ENCODE results near the gene CCDC77.
"Not testable (repeated sequence)": the region's sequence is repeated elsewhere in the genome, so short reads cannot be mapped to it uniquely, and the experiment has no call there.

The CCDC77 gene

DNA sequence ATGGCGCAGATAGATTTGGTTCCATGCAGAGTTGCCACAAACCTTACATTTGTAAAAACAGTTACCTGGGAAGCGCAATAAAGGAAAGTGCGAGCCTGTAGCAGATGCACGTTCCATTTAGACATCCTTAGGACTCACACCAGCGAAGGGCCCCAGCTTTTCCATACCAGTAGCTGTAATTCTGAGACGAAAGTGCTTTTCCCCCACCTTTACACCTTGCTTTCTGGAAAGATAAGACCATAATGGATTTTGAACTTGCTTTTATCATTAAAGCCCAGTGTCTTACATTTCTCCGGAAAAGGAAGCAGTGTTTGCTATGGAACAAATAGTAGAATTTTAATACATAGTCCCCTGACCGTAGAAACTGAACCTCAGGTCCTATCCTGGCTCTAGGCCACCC is 616 bp upstream of the CCDC77 start:
- no peak overlapping the region for H3K27ac ChIP-seq (ENCODE audit: low read depth, low read length)
- no peaks in the 10 kb centered on the region for H3K36me3 ChIP-seq (ENCODE audit: insufficient read depth, low read length)

DNA sequence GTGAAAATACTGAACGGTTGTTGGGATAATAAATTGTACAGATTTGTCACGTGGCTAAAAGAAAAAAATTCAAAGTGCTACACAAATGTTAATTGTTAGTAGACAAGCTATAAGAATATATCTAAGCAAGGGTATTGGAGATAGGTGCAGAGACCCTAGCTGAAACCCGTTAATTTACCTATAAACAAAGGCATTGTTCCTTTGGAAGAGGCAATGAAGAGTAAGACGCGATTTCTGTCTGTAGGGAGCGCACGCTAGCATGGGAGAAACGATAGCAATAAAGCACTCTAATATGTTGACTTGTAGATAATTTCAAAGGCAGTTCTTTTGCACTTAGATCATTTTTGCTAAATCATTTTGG is 565 bp downstream of the CCDC77 start:
- Histone ChIP-seq H3K4me1 (ENCODE audit: insufficient read depth, low read length) (peaks cover 15% of the 10 kb centered on the region), H3K27ac (ENCODE audit: low read depth, low read length) (peak overlapping the region; percentile 53), H3K4me3 (ENCODE audit: low read depth in 1 of 2, low read length in 2 of 2) (peak overlapping the region; percentile 69 to 99), H3K36me3 (ENCODE audit: insufficient read depth, low read length) (no peaks in the 10 kb centered on the region), H3K27me3 (ENCODE audit: control insufficient read depth in 1 of 2, insufficient read depth in 2 of 2, low read length in 2 of 2) (no peaks in the 10 kb centered on the region), H3K9ac (ENCODE audit: low read length) (peak overlapping the region; percentile 90), H3K9me3 (ENCODE audit: low read length) (no peaks in the 10 kb centered on the region)

More for the DNA sequence above, 616 bp upstream of the CCDC77 start:
- Histone ChIP-seq H3K9ac (ENCODE audit: low read length) (no peak overlapping the region), H3K4me1 (ENCODE audit: insufficient read depth, low read length) (peaks cover 15% of the 10 kb centered on the region), H3K27me3 (ENCODE audit: control insufficient read depth in 1 of 2, insufficient read depth in 2 of 2, low read length in 2 of 2) (no peaks in the 10 kb centered on the region), H3K9me3 (ENCODE audit: low read length) (no peaks in the 10 kb centered on the region), H3K4me3 (ENCODE audit: low read depth in 1 of 2, low read length in 2 of 2) (peak overlapping the region; percentile 7 to 99)

DNA sequence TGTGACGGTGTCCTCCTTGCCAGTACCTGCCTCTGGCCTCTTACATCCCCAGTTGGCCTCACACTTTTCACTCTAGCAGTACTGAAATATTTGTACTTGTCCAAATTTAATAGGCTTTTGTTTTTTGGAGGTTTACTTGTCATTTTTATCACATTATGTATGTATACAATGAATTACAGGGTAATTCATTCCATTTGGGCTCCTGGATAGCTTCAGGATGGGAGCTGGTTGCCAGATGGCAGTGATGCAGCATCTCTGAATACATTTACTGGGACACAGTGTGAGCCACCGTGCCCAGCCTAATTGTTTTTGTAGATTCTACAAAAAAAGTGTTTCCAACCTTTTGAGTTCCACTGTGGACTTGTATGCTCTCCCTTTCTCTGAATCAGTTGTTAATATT is 13.4 kb downstream of the CCDC77 start:
- Histone ChIP-seq H3K9me3 (ENCODE audit: low read length) (no peaks in the 10 kb centered on the region), H3K4me1 (ENCODE audit: insufficient read depth, low read length) (no peaks in the 10 kb centered on the region), H3K36me3 (ENCODE audit: insufficient read depth, low read length) (peaks cover 15% of the 10 kb centered on the region), H3K4me3 (ENCODE audit: low read depth in 1 of 2, low read length in 2 of 2) (no peak overlapping the region), H3K27ac (ENCODE audit: low read depth, low read length) (no peak overlapping the region), H3K9ac (ENCODE audit: low read length) (no peak overlapping the region), H3K27me3 (ENCODE audit: control insufficient read depth in 1 of 2, insufficient read depth in 2 of 2, low read length in 2 of 2) (no peaks in the 10 kb centered on the region)

DNA sequence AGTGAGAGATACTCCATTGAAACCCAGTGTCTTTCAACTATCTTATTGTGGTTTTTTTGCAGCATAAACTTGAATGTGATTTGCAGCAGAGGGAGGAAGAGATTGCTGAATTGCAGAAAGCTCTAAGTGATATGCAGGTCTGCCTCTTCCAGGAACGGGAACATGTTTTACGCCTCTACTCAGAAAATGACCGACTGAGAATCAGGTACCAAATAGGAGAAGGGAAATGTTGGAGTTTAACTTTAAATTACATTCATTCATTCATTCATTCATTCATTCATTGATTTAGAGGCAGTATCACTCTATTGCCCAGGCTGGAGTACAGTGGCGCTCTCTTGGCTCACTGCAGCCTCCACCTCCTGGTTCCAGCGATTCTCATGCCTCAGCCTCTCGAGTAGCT is 17.0 kb downstream of the CCDC77 start:
- Histone ChIP-seq H3K9ac (ENCODE audit: low read length) (no peak overlapping the region), H3K36me3 (ENCODE audit: insufficient read depth, low read length) (peaks cover 15% of the 10 kb centered on the region), H3K27me3 (ENCODE audit: control insufficient read depth in 1 of 2, insufficient read depth in 2 of 2, low read length in 2 of 2) (no peaks in the 10 kb centered on the region), H3K4me1 (ENCODE audit: insufficient read depth, low read length) (no peaks in the 10 kb centered on the region), H3K27ac (ENCODE audit: low read depth, low read length) (no peak overlapping the region), H3K4me3 (ENCODE audit: low read depth in 1 of 2, low read length in 2 of 2) (no peak overlapping the region), H3K9me3 (ENCODE audit: low read length) (no peaks in the 10 kb centered on the region)

DNA sequence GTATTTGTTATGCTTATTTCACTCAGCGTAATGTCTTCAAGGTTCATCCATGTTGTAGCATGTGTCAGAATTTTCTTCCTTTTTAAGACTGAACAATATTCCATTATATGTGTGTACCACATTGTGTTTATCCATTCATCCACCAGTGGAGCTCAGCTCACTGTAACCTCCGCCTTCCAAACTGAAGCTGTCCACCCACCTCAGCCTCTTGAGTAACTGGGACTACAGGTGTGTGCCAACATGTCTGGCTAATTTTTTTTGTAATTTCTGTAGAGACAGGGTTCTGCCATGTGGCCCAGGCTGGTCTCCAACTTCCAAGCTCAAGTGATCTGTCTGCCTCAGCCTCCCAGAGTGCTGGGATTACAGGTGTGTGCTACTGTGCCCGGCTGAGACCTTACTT is 21.1 kb downstream of the CCDC77 start:
- Histone ChIP-seq H3K36me3 (ENCODE audit: insufficient read depth, low read length) (peaks cover 19% of the 10 kb centered on the region), H3K27me3 (ENCODE audit: control insufficient read depth in 1 of 2, insufficient read depth in 2 of 2, low read length in 2 of 2) (no peaks in the 10 kb centered on the region), H3K9ac (ENCODE audit: low read length) (no peak overlapping the region), H3K9me3 (ENCODE audit: low read length) (no peaks in the 10 kb centered on the region), H3K4me3 (ENCODE audit: low read depth in 1 of 2, low read length in 2 of 2) (no peak overlapping the region), H3K4me1 (ENCODE audit: insufficient read depth, low read length) (no peaks in the 10 kb centered on the region), H3K27ac (ENCODE audit: low read depth, low read length) (no peak overlapping the region)

DNA sequence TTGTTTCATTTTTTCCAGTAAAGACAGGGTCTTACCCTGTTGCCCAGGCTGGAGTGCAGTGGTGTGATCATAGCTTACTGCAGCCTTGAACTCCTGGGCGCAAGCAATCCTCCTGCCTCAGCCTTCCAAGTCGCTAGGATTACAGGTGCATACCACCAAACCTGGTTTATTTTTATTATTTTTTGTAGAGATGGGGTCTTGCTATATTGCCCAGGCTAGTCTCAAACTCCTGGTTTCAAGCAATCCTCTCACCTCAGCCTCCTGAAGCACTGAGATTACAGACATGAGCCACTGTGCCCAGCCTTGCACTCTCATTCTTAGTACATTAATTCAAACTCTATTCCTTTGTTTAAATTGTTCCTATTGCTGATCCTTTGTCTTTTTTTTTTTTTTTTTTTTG is 34.3 kb downstream of the CCDC77 start:
- peaks cover 14% of the 10 kb centered on the region for H3K36me3 ChIP-seq (ENCODE audit: insufficient read depth, low read length)
- not testable (repeated sequence) for H3K27me3 ChIP-seq (ENCODE audit: control insufficient read depth in 1 of 2, insufficient read depth in 2 of 2, low read length in 2 of 2); H3K4me1 ChIP-seq (ENCODE audit: insufficient read depth, low read length); H3K9ac ChIP-seq (ENCODE audit: low read length); H3K9me3 ChIP-seq (ENCODE audit: low read length); H3K27ac ChIP-seq (ENCODE audit: low read depth, low read length); H3K4me3 ChIP-seq (ENCODE audit: low read depth in 1 of 2, low read length in 2 of 2)

DNA sequence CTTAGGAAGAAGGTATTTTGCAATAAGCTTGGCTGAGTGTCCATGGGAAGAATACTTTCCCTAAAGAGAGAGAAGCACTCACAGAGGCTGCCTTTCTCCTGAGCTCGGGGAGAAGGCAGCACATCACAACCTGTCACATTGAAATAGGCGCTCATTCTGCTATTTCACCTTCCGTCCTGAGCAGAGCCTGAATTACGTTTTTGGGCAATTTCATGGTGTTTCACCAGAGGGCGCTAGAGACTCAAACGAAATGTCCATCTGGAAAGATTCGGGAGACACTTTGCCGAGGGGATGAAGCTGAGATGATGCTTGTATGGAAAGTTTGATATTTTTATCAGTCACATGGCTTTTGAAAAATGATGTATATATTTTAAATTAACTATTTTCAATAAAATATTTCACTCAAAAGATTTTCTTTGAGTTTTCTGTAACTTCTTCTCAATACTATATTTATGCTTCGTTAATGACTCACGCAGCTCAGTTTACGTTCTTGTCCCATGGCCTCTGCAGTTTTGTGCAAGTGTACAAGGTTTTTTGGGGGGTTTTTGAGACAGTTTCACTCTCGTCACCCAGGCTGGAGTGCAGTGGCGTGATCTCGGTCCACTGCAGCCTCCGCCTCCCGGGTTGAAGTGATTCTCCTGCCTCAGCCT is 40.9 kb downstream of the CCDC77 start:
- H3K27me3 ChIP-seq (ENCODE audit: control insufficient read depth in 1 of 2, insufficient read depth in 2 of 2, low read length in 2 of 2) = no peaks in the 10 kb centered on the region
- H3K27ac ChIP-seq (ENCODE audit: low read depth, low read length) = no peak overlapping the region
- H3K36me3 ChIP-seq (ENCODE audit: insufficient read depth, low read length) = peaks cover under 1% of the 10 kb centered on the region
- no peaks in the 10 kb centered on the region for H3K4me1 ChIP-seq (ENCODE audit: insufficient read depth, low read length)
- H3K9ac ChIP-seq (ENCODE audit: low read length) = no peak overlapping the region
- H3K4me3 ChIP-seq (ENCODE audit: low read depth in 1 of 2, low read length in 2 of 2) = no peak overlapping the region
- H3K9me3 ChIP-seq (ENCODE audit: low read length) = no peaks in the 10 kb centered on the region

DNA sequence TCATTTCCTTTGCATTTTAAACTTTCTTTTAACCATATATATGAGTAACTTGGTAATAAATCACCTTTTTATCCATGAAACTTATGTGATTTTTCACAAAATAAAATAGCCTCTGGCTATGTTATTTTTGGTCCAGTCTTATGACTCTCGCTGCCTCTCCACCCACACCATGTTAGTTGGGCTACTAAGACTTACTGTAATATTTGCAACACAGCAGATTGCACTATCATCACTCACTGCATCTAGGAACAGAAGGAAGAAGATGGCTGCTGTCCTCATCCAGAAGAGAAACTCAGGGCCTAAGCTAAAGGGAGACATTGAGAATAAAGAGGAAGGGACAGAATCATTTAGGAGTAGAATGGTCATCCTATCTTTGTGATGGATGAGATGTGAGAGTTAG is 45.7 kb downstream of the CCDC77 start:
- Histone ChIP-seq H3K27ac (ENCODE audit: low read depth, low read length) (no peak overlapping the region), H3K9me3 (ENCODE audit: low read length) (no peaks in the 10 kb centered on the region), H3K4me1 (ENCODE audit: insufficient read depth, low read length) (no peaks in the 10 kb centered on the region)

DNA sequence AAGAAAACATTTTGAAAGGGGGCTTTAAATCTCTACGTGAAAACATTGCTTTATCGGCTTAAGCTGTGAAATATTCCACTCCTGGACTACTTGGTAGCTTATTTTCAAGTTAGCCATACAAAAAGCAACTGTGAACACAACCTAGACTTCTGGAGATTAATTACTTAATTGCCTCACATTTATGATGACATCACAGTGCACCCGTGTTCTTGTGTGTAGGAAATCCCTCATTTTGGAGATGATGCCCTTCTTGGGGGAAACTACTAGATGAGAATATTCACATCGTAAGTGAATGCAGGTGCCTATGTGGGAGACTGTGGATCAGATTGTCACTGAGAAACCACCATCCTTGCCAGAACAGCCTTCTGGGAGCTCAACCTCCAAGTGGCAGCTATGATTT is 47.8 kb downstream of the CCDC77 start:
- H3K27ac ChIP-seq (ENCODE audit: low read depth, low read length) = no peak overlapping the region
- H3K9ac ChIP-seq (ENCODE audit: low read length) = no peak overlapping the region
- H3K36me3 ChIP-seq (ENCODE audit: insufficient read depth, low read length) = no peaks in the 10 kb centered on the region
- no peaks in the 10 kb centered on the region for H3K4me1 ChIP-seq (ENCODE audit: insufficient read depth, low read length)
- H3K4me3 ChIP-seq (ENCODE audit: low read depth in 1 of 2, low read length in 2 of 2) = no peak overlapping the region
- H3K9me3 ChIP-seq (ENCODE audit: low read length) = no peaks in the 10 kb centered on the region
- H3K27me3 ChIP-seq (ENCODE audit: control insufficient read depth in 1 of 2, insufficient read depth in 2 of 2, low read length in 2 of 2) = peaks cover 0 to 8% of the 10 kb centered on the region in 2 donors

More for the DNA sequence above, 45.7 kb downstream of the CCDC77 start:
- H3K27me3 ChIP-seq (ENCODE audit: control insufficient read depth in 1 of 2, insufficient read depth in 2 of 2, low read length in 2 of 2) = peaks cover 0 to 8% of the 10 kb centered on the region in 2 donors
- no peak overlapping the region for H3K9ac ChIP-seq (ENCODE audit: low read length)
- no peak overlapping the region for H3K4me3 ChIP-seq (ENCODE audit: low read depth in 1 of 2, low read length in 2 of 2)
- no peaks in the 10 kb centered on the region for H3K36me3 ChIP-seq (ENCODE audit: insufficient read depth, low read length)

DNA sequence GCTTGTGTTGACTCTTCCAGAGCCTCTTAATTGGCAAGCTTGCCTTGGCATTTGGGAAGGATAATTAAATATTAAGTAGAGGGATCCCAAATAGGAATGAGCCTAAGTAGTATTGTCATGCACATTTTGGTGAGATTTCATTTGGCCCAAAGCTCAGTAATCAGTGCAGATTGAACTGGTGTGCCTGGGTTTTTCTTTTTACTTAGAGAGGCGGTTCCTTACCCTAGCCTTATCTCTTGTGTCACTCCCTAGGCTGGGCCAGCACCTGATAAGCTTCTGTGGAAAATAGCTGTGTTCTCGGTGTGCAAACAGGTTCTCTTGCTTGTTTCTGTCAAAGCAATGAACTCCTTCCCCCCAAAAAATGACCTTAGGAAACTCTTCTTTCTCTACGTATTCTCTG is 49.0 kb downstream of the CCDC77 start:
- no peaks in the 10 kb centered on the region for H3K9me3 ChIP-seq (ENCODE audit: low read length)
- no peaks in the 10 kb centered on the region for H3K4me1 ChIP-seq (ENCODE audit: insufficient read depth, low read length)
- no peak overlapping the region for H3K27ac ChIP-seq (ENCODE audit: low read depth, low read length)
- H3K27me3 ChIP-seq (ENCODE audit: control insufficient read depth in 1 of 2, insufficient read depth in 2 of 2, low read length in 2 of 2) = peaks cover 0 to 10% of the 10 kb centered on the region in 2 donors
- H3K9ac ChIP-seq (ENCODE audit: low read length) = no peak overlapping the region
- H3K4me3 ChIP-seq (ENCODE audit: low read depth in 1 of 2, low read length in 2 of 2) = no peak overlapping the region
- no peaks in the 10 kb centered on the region for H3K36me3 ChIP-seq (ENCODE audit: insufficient read depth, low read length)

DNA sequence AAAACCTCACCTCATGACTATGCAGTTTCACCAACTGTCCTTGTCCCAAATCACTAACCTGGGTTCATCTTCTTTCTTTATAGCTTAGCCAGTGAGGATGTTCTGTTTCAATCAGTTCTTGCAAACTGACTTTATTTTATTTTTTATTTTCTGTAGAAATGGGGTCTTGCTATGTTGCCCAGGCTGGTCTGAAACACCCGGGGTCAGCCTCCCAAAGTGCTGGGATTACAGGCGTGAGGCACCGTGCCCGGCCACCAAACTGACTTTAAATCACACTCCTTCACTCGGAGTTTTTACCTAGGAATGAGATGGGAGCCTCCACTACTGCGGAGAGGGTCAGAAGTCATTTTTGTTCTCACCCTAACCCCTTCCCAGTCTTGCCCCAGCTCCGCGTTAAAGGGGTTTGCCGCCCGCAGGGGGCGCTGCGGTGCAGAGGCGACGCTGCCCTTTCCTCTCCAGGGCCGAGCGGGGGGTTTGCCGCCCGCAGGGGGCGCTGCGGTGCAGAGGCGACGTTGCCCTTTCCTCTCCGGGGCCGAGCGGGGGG is 51.3 kb downstream of the CCDC77 start:
- no peak overlapping the region for H3K27ac ChIP-seq (ENCODE audit: low read depth, low read length)
- H3K4me1 ChIP-seq (ENCODE audit: insufficient read depth, low read length) = no peaks in the 10 kb centered on the region
- H3K4me3 ChIP-seq (ENCODE audit: low read depth in 1 of 2, low read length in 2 of 2) = no peak overlapping the region
- peaks cover 10 to 13% of the 10 kb centered on the region in 2 donors for H3K27me3 ChIP-seq (ENCODE audit: control insufficient read depth in 1 of 2, insufficient read depth in 2 of 2, low read length in 2 of 2)
- H3K9ac ChIP-seq (ENCODE audit: low read length) = no peak overlapping the region
- H3K9me3 ChIP-seq (ENCODE audit: low read length) = no peaks in the 10 kb centered on the region
- H3K36me3 ChIP-seq (ENCODE audit: insufficient read depth, low read length) = no peaks in the 10 kb centered on the region

DNA sequence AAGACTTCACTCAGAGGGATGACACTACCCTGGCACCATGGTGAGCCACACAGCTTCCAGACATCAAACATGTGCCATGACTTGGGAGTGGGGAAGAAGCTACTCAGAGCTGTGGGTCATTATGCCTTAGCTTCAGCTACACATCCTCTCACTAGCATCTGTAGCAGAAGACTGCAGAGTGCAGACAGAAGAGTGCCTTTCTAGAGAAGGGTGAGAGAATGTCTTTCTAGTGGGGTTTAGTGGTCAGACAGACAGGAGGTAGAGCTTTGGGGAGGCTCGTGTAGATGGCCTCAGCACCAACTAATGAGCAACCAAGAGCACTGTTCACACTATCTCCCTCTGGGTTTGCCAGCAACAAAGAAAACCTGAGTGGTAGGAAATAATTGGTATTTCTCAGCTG is 53.4 kb downstream of the CCDC77 start:
- Histone ChIP-seq H3K4me3 (ENCODE audit: low read depth in 1 of 2, low read length in 2 of 2) (no peak overlapping the region), H3K9me3 (ENCODE audit: low read length) (no peaks in the 10 kb centered on the region), H3K4me1 (ENCODE audit: insufficient read depth, low read length) (peaks cover 7% of the 10 kb centered on the region), H3K36me3 (ENCODE audit: insufficient read depth, low read length) (no peaks in the 10 kb centered on the region), H3K27ac (ENCODE audit: low read depth, low read length) (no peak overlapping the region), H3K27me3 (ENCODE audit: control insufficient read depth in 1 of 2, insufficient read depth in 2 of 2, low read length in 2 of 2) (peaks cover 25 to 32% of the 10 kb centered on the region in 2 donors), H3K9ac (ENCODE audit: low read length) (no peak overlapping the region)

Measured in muscle layer of colon (tissue), 2 donors.